GM23338 (cell line): Measurements from ENCODE around the gene FTCD. TPM values are rescaled to one million over a fixed set of nuclear protein-coding genes. Genes with fewer than 3 reads are reported as not detected.

Experiments
- ATAC-seq: fragments of 200-7000 bp; cut with Tn5 transposase; 3 replicates; pipeline ENCODE4 v1.9.1; 2020
- DNase-seq: peaks from one replicate; pipeline ENCODE4 v3.0.0-alpha.2; 2015; ENCODE audit warnings: low spot score
- H2AFZ ChIP-seq: fragments of 200-600 bp; sonication (generic); 2 replicates; pipeline ENCODE4 v1.8.0; 2016; ENCODE audit warnings: antibody characterized with exemption, mild to moderate bottlenecking, moderate library complexity
- H3F3A ChIP-seq: fragments of 200-600 bp; sonication (generic); replicated peaks from 2 replicates; pipeline ENCODE4 v1.8.0; 2017; ENCODE audit warnings: antibody characterized with exemption, mixed run types, low read depth
- H3K27ac ChIP-seq: fragments of 200-600 bp; sonication (generic); 2 replicates; pipeline ENCODE4 v1.6.1; 2016; ENCODE audit warnings: low read depth
- H3K27me3 ChIP-seq: fragments of 200-600 bp; sonication (generic); 2 replicates; pipeline ENCODE4 v1.8.0; 2016; ENCODE audit warnings: mild to moderate bottlenecking, mixed run types, moderate library complexity; ENCODE audit not compliant: insufficient read depth
- H3K36me3 ChIP-seq: fragments of 200-600 bp; sonication (generic); 2 replicates; pipeline ENCODE4 v1.8.0; 2016; ENCODE audit warnings: mild to moderate bottlenecking; ENCODE audit not compliant: insufficient read depth
- H3K4me1 ChIP-seq: fragments of 200-600 bp; sonication (generic); 2 replicates; pipeline ENCODE4 v1.8.0; 2016; ENCODE audit warnings: mild to moderate bottlenecking, moderate library complexity; ENCODE audit not compliant: insufficient read depth
- H3K4me2 ChIP-seq: fragments of 200-600 bp; sonication (generic); 2 replicates; pipeline ENCODE4 v1.7.1; 2017; ENCODE audit warnings: mixed run types
- H3K4me3 ChIP-seq: fragments of 200-600 bp; sonication (generic); 2 replicates; pipeline ENCODE4 v1.6.1; 2016; ENCODE audit warnings: mixed run types
- H3K79me2 ChIP-seq: fragments of 200-600 bp; sonication (generic); replicated peaks from 2 replicates; pipeline ENCODE4 v1.8.0; 2017; ENCODE audit warnings: mild to moderate bottlenecking; ENCODE audit not compliant: insufficient read depth
- H3K9me2 ChIP-seq: fragments of 200-600 bp; sonication (generic); 2 replicates; pipeline ENCODE4 v1.8.0; 2017; ENCODE audit not compliant: insufficient read depth
- H4K20me1 ChIP-seq: fragments of 200-600 bp; sonication (generic); replicated peaks from 2 replicates; pipeline ENCODE4 v1.8.0; 2017; ENCODE audit warnings: mild to moderate bottlenecking; ENCODE audit not compliant: insufficient read depth
- H3K27ac Mint-ChIP-seq: 2 replicates; pipeline ENCODE4 v1.8.0; 2020; ENCODE audit warnings: inconsistent platforms, mild to moderate bottlenecking, moderate library complexity, mixed read lengths
- H3K27me3 Mint-ChIP-seq: 3 replicates; pipeline ENCODE4 v1.8.0; 2022; ENCODE audit warnings: low read depth, mild to moderate bottlenecking, moderate library complexity, mixed read lengths, inconsistent platforms; ENCODE audit not compliant: insufficient read depth, poor library complexity
- H3K36me3 Mint-ChIP-seq: 3 replicates; pipeline ENCODE4 v1.8.0; 2021; ENCODE audit warnings: low read depth, mild to moderate bottlenecking, inconsistent platforms, moderate library complexity, mixed read lengths
- H3K4me1 Mint-ChIP-seq: 3 replicates; pipeline ENCODE4 v1.8.0; 2020; ENCODE audit warnings: mild to moderate bottlenecking, inconsistent platforms, mixed read lengths
- H3K4me3 Mint-ChIP-seq: 3 replicates; pipeline ENCODE4 v1.8.0; 2021; ENCODE audit warnings: moderate library complexity, mild to moderate bottlenecking, inconsistent platforms, mixed read lengths
- H3K9me3 Mint-ChIP-seq: 3 replicates; pipeline ENCODE4 v1.8.0; 2020; ENCODE audit warnings: moderate library complexity, mild to moderate bottlenecking, inconsistent platforms, mixed read lengths
- CREB1 ChIP-seq: fragments of 250-450 bp; sonication (Bioruptor Pico); IDR thresholded peaks from 2 replicates; pipeline ENCODE4 v1.5.0; 2020; ENCODE audit warnings: low read depth, mild to moderate bottlenecking, moderate library complexity
- EZH2 ChIP-seq: fragments of 200-600 bp; sonication (generic); IDR thresholded peaks from one replicate; pipeline ENCODE4 v1.8.0; 2017; ENCODE audit warnings: antibody characterized with exemption, mild to moderate bottlenecking, low read depth; ENCODE audit not compliant: unreplicated experiment
- EZH2phosphoT487 ChIP-seq: fragments of 200-600 bp; sonication (generic); IDR thresholded peaks from one replicate; pipeline ENCODE4 v1.8.1; 2018; ENCODE audit warnings: antibody characterized with exemption; ENCODE audit not compliant: unreplicated experiment
- JUNB ChIP-seq: IDR thresholded peaks from one replicate; pipeline ENCODE4 v1.6.1; 2016; ENCODE audit warnings: antibody characterized with exemption; ENCODE audit not compliant: unreplicated experiment
- NANOG ChIP-seq: IDR thresholded peaks from 2 replicates; pipeline ENCODE4 v1.6.1; 2016; ENCODE audit warnings: antibody characterized with exemption, borderline replicate concordance
- POLR2AphosphoS5 ChIP-seq: IDR thresholded peaks from 2 replicates; pipeline ENCODE4 v1.6.1; 2016; ENCODE audit warnings: antibody characterized with exemption, low read depth
- STAT1 ChIP-seq: IDR thresholded peaks from one replicate; pipeline ENCODE4 v1.6.1; 2016; ENCODE audit warnings: antibody characterized with exemption; ENCODE audit not compliant: unreplicated experiment
- ZNF114 ChIP-seq: fragments of 250-450 bp; sonication (Bioruptor Pico); IDR thresholded peaks from 2 replicates; pipeline ENCODE4 v1.5.0; 2020; ENCODE audit warnings: mild to moderate bottlenecking, moderate library complexity
- ZNF331 ChIP-seq: fragments of 250-450 bp; sonication (Bioruptor Pico); IDR thresholded peaks from 2 replicates; pipeline ENCODE4 v1.5.0; 2020; ENCODE audit warnings: low read depth, mild to moderate bottlenecking, moderate library complexity
- polyA plus RNA-seq: library from polyadenylated mRNA; unstranded; fragments of >200 nt; fragmentation: Nextera tagmentation; extraction: Ambion mirVana; gene quantifications from 2 replicates; pipeline ENCODE4 v1.2.1, GENCODE V29; 2016
- total RNA-seq: library from RNA; depleted of rRNA; stranded (reverse); fragments of >200 nt; shearing (Covaris generic); gene quantifications from 2 replicates; pipeline ENCODE4 v1.2.3, GENCODE V29; 2014
- TF ChIP-seq, protein P1 (sequence below), 2 experiments: fragments of 200-600 bp in 1 of 2; sonication (generic) in 1 of 2; conservative IDR thresholded peaks; 2 replicates each; pipeline versions ENCODE4 v1.5.1 to v1.6.1; 2016 to 2017; ENCODE audit warnings: antibody characterized with exemption in 2 of 2, low read depth in 2 of 2, mild to moderate bottlenecking in 2 of 2, moderate library complexity in 1 of 2
- TF ChIP-seq, protein P2 (sequence below): fragments of 250-450 bp; sonication (Bioruptor Pico); IDR thresholded peaks from 2 replicates; pipeline ENCODE4 v1.5.0; 2020; ENCODE audit warnings: mild to moderate bottlenecking, moderate library complexity
- TF ChIP-seq, protein P3 (sequence below): IDR thresholded peaks from 2 replicates; pipeline ENCODE4 v1.6.1; 2016; ENCODE audit warnings: antibody characterized with exemption
- TF ChIP-seq, protein P4 (sequence below): IDR thresholded peaks from one replicate; pipeline ENCODE4 v1.6.1; 2018; ENCODE audit warnings: antibody characterized with exemption; ENCODE audit not compliant: unreplicated experiment

Gene FTCD
- total and polyA plus RNA-seq, 2 experiments from 2014 or later = 0.90 to 2.3 TPM

DNA sequence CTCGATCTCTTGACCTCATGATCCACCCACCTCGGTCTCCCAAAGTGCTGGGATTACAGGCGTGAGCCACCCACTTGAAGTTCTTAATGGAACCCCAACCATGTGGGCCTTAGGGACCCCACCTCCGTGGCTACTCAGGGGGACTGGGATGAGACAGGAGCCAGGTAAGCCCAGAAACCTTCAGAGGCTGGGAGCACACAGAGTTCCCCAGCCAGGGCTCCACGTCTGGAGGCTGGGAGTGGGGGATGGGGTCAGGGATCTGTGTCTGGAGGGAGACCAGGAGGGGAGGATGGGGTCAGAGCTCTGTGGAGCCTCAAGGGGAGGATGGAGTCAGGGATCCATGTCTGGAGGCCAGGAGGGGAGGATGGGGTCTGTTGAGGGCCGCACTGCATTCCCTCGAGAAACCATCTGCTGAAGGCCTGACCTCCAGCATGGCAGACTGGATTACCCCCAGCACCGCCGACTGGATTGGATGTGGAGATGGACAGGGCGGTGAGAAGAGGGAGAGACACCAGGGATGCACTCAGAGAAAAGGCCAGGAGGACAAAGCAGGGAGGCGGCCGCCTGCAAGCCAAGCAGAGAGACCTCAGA, 2.1 kb upstream of the FTCD start:
- Mint-ChIP-seq H3K9me3 (peaks cover 10% of the 10 kb centered on the region), H3K4me1 (peaks cover 3% of the 10 kb centered on the region), H3K36me3 (peaks cover 30% of the 10 kb centered on the region), H3K27ac (no peak overlapping the region), H3K27me3 (peaks cover 20% of the 10 kb centered on the region), H3K4me3 (no peak overlapping the region)
- Histone ChIP-seq H3K27me3 (no peaks in the 10 kb centered on the region), H3F3A (0 out of 2 replicates have a peak, but pooled peaks cover 4% of the 10 kb centered on the region), H2AFZ (no peak overlapping the region), H3K9me2 (no peaks in the 10 kb centered on the region), H4K20me1 (no peaks in the 10 kb centered on the region), H3K27ac (no peak overlapping the region), H3K4me2 (no peak overlapping the region), H3K36me3 (no peaks in the 10 kb centered on the region), H3K79me2 (no peaks in the 10 kb centered on the region), H3K4me3 (no peak overlapping the region), H3K4me1 (no peaks in the 10 kb centered on the region; the same call in 1 of the 2 replicates)
- no peak for DNase-seq
- ATAC-seq = no peak
- TF ChIP-seq, protein P1, sequence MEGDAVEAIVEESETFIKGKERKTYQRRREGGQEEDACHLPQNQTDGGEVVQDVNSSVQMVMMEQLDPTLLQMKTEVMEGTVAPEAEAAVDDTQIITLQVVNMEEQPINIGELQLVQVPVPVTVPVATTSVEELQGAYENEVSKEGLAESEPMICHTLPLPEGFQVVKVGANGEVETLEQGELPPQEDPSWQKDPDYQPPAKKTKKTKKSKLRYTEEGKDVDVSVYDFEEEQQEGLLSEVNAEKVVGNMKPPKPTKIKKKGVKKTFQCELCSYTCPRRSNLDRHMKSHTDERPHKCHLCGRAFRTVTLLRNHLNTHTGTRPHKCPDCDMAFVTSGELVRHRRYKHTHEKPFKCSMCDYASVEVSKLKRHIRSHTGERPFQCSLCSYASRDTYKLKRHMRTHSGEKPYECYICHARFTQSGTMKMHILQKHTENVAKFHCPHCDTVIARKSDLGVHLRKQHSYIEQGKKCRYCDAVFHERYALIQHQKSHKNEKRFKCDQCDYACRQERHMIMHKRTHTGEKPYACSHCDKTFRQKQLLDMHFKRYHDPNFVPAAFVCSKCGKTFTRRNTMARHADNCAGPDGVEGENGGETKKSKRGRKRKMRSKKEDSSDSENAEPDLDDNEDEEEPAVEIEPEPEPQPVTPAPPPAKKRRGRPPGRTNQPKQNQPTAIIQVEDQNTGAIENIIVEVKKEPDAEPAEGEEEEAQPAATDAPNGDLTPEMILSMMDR (conservative IDR thresholded peaks at IDR 0.05; ENCODE audit: low read depth in 2 of 2) = no peak
- TF ChIP-seq NANOG = no peak
- no peak for TF ChIP-seq JUNB
- no peak for TF ChIP-seq EZH2
- no peak for TF ChIP-seq ZNF114 (CRISPR knock-in tag)
- TF ChIP-seq, protein P2, sequence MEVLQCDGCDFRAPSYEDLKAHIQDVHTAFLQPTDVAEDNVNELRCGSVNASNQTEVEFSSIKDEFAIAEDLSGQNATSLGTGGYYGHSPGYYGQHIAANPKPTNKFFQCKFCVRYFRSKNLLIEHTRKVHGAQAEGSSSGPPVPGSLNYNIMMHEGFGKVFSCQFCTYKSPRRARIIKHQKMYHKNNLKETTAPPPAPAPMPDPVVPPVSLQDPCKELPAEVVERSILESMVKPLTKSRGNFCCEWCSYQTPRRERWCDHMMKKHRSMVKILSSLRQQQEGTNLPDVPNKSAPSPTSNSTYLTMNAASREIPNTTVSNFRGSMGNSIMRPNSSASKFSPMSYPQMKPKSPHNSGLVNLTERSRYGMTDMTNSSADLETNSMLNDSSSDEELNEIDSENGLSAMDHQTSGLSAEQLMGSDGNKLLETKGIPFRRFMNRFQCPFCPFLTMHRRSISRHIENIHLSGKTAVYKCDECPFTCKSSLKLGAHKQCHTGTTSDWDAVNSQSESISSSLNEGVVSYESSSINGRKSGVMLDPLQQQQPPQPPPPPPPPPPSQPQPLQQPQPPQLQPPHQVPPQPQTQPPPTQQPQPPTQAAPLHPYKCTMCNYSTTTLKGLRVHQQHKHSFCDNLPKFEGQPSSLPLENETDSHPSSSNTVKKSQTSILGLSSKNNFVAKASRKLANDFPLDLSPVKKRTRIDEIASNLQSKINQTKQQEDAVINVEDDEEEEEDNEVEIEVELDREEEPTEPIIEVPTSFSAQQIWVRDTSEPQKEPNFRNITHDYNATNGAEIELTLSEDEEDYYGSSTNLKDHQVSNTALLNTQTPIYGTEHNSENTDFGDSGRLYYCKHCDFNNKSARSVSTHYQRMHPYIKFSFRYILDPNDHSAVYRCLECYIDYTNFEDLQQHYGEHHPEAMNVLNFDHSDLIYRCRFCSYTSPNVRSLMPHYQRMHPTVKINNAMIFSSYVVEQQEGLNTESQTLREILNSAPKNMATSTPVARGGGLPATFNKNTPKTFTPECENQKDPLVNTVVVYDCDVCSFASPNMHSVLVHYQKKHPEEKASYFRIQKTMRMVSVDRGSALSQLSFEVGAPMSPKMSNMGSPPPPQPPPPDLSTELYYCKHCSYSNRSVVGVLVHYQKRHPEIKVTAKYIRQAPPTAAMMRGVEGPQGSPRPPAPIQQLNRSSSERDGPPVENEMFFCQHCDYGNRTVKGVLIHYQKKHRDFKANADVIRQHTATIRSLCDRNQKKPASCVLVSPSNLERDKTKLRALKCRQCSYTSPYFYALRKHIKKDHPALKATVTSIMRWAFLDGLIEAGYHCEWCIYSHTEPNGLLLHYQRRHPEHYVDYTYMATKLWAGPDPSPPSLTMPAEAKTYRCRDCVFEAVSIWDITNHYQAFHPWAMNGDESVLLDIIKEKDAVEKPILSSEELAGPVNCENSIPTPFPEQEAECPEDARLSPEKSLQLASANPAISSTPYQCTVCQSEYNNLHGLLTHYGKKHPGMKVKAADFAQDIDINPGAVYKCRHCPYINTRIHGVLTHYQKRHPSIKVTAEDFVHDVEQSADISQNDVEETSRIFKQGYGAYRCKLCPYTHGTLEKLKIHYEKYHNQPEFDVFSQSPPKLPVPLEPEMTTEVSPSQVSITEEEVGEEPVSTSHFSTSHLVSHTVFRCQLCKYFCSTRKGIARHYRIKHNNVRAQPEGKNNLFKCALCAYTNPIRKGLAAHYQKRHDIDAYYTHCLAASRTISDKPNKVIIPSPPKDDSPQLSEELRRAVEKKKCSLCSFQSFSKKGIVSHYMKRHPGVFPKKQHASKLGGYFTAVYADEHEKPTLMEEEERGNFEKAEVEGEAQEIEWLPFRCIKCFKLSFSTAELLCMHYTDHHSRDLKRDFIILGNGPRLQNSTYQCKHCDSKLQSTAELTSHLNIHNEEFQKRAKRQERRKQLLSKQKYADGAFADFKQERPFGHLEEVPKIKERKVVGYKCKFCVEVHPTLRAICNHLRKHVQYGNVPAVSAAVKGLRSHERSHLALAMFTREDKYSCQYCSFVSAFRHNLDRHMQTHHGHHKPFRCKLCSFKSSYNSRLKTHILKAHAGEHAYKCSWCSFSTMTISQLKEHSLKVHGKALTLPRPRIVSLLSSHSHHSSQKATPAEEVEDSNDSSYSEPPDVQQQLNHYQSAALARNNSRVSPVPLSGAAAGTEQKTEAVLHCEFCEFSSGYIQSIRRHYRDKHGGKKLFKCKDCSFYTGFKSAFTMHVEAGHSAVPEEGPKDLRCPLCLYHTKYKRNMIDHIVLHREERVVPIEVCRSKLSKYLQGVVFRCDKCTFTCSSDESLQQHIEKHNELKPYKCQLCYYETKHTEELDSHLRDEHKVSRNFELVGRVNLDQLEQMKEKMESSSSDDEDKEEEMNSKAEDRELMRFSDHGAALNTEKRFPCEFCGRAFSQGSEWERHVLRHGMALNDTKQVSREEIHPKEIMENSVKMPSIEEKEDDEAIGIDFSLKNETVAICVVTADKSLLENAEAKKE (CRISPR knock-in tag) = no peak
- TF ChIP-seq STAT1 = no peak
- TF ChIP-seq, protein P3, sequence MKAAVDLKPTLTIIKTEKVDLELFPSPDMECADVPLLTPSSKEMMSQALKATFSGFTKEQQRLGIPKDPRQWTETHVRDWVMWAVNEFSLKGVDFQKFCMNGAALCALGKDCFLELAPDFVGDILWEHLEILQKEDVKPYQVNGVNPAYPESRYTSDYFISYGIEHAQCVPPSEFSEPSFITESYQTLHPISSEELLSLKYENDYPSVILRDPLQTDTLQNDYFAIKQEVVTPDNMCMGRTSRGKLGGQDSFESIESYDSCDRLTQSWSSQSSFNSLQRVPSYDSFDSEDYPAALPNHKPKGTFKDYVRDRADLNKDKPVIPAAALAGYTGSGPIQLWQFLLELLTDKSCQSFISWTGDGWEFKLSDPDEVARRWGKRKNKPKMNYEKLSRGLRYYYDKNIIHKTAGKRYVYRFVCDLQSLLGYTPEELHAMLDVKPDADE = no peak
- TF ChIP-seq, protein P4, sequence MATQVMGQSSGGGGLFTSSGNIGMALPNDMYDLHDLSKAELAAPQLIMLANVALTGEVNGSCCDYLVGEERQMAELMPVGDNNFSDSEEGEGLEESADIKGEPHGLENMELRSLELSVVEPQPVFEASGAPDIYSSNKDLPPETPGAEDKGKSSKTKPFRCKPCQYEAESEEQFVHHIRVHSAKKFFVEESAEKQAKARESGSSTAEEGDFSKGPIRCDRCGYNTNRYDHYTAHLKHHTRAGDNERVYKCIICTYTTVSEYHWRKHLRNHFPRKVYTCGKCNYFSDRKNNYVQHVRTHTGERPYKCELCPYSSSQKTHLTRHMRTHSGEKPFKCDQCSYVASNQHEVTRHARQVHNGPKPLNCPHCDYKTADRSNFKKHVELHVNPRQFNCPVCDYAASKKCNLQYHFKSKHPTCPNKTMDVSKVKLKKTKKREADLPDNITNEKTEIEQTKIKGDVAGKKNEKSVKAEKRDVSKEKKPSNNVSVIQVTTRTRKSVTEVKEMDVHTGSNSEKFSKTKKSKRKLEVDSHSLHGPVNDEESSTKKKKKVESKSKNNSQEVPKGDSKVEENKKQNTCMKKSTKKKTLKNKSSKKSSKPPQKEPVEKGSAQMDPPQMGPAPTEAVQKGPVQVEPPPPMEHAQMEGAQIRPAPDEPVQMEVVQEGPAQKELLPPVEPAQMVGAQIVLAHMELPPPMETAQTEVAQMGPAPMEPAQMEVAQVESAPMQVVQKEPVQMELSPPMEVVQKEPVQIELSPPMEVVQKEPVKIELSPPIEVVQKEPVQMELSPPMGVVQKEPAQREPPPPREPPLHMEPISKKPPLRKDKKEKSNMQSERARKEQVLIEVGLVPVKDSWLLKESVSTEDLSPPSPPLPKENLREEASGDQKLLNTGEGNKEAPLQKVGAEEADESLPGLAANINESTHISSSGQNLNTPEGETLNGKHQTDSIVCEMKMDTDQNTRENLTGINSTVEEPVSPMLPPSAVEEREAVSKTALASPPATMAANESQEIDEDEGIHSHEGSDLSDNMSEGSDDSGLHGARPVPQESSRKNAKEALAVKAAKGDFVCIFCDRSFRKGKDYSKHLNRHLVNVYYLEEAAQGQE = no peak
- no peak for TF ChIP-seq POLR2AphosphoS5
- no peak for TF ChIP-seq CREB1
- TF ChIP-seq EZH2phosphoT487 = no peak
- TF ChIP-seq ZNF331 (CRISPR knock-in tag) = no peak
